ENCODE results near the gene C19orf53.

- no peak for TF ChIP-seq POLR2A (IDR thresholded peaks at IDR 0.05; ENCODE audit: low read depth, low read length)
- no peak for TF ChIP-seq CTCF (IDR thresholded peaks at IDR 0.05; ENCODE audit: extremely low read depth in 1 of 2, insufficient read depth in 1 of 2, low read depth in 1 of 2, low read length in 2 of 2)
Measured at GRCh38 chr19:13763265-13763664, 11.0 kb upstream of the C19orf53 start.
